ENCODE results near the gene PSMD10.

Gene PSMD10

DNA sequence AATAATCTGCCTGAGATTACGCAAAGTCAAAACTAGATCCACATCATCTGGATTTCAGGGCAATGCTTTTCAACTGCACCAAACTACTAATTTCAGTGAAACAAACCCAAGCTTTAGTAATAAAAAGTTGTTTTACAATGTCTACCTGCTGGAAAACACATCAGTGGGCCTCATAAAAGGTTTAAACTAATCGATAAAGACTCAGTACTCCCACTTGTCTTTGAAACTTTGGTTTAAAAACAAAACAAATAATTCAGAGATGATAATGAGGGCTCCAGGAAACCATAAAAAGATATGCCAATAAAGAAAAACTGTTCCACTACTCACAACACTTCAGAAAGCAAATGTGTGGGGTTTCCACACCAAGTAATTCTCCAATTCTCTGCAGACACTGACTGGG is 10.2 kb downstream of the PSMD10 start:
- no peak for DNase-seq (ENCODE audit: extremely low read depth in 1 of 2, low read depth in 1 of 2)

DNA sequence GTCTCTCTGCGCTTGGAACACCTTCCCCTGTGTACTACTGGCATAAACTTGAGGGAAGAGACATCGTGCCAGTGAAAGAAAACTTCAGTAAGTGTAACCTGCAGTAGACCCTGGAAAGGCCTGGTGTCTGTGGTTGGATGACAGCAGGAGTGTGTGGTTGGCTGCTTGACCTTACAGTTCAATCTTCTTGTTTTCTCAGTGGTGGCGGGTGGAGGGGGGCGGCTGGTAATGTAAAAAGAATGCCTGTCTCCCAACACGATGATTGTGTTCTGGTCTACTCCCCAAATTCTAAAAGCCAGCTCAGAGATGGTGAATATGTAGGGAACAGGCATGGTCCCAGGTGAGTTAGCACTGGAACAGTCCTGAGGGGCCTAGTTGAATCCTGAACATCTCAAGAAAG is 18.6 kb downstream of the PSMD10 start:
- no peak for DNase-seq (ENCODE audit: extremely low read depth in 1 of 2, low read depth in 1 of 2)

DNA sequence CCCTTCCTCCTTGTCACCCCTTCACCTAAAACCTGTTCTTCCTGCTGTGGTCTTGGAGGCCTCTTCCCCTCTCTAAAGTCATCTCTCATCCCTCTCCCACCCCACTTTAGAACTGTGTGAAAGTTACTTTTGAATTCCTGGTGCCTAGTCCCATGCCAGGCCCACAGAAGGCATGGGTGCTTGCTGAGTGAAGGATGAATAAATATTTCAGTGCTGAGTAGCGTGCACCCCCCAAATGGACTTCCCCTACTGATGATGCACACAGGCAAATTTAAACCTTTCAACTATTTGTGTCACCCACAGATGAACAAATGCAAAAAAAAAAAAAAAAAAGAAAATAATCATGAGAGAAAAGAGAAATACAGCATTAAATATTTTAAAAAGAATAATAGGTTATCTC is 19.8 kb downstream of the PSMD10 start:
- DNase-seq (ENCODE audit: extremely low read depth in 1 of 2, low read depth in 1 of 2): no peak

DNA sequence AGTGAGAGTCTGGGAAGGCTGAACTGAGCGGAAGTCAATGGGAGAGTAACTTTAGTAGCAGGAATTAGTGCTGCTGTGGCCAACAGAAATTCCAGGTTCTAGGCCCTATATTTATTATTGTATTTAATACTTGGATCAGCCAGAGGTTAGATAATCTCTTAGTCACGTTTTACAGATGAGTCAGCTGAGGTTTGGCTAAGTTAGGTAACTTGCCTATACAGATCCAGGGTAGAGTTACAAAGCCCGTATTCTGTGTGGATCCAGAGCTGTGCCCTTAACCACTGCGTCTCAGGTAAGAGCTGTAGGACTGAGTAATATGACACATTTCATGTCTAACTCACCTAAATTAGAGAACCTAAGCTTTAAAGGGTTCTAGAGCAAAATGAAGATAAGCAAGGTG is 20.5 kb downstream of the PSMD10 start:
- DNase-seq (ENCODE audit: extremely low read depth in 1 of 2, low read depth in 1 of 2): no peak

- DNase-seq (ENCODE audit: extremely low read depth in 1 of 2, low read depth in 1 of 2): no peak
Measured at GRCh38 chrX:108068121-108068520, 23.2 kb downstream of the PSMD10 start.

- DNase-seq (ENCODE audit: extremely low read depth in 1 of 2, low read depth in 1 of 2): no peak
Measured at GRCh38 chrX:108064613-108065012, 26.7 kb downstream of the PSMD10 start.

GRCh38 chrX:108064001-108064400 is 27.3 kb downstream of the PSMD10 start:
- no peak for DNase-seq (ENCODE audit: extremely low read depth in 1 of 2, low read depth in 1 of 2)

DNA sequence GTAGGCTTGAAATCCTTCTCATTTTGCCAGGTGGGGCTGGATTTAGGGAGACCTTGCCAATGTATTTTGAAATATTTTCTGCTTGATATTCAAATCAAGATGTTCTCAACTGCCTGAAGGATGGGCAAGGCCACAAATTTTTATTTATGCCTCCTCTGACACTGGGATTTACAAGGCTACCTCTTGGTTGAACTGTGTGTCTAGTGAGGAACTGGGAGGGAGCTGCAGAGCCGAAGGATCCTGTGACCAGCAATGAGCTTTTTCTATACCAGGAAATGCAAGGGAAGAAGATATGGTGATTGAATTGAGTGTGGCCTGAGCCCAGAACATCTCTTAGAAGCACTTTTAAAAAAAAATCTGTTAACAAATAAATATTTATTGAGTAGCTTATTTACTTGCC is 31.5 kb downstream of the PSMD10 start:
- no peak for DNase-seq (ENCODE audit: extremely low read depth in 1 of 2, low read depth in 1 of 2)

DNA sequence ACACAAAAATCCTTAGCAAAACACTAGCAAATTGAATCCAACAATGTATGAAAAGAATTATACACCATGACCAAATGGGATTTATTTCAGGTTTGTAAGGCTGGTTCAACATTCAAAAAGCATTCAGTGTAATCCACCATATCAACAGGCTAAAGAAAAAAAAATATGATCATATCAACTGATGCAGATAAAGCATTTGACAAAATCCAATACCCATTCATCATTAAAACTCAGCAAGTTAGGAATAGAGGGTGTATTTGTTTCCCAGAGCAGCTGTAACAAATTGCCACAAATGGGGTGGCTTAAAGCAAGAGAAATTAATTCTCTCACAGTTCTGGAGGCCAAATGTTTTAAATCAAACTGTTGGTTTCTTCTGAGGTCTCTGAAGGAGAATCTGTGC is 35.8 kb downstream of the PSMD10 start:
- no peak for DNase-seq (ENCODE audit: extremely low read depth in 1 of 2, low read depth in 1 of 2)

GRCh38 chrX:108053218-108053617 is 38.1 kb downstream of the PSMD10 start:
- DNase-seq (ENCODE audit: extremely low read depth in 1 of 2, low read depth in 1 of 2): no peak

GRCh38 chrX:108049649-108050048 is 41.7 kb downstream of the PSMD10 start:
- DNase-seq (ENCODE audit: extremely low read depth in 1 of 2, low read depth in 1 of 2): no peak

DNA sequence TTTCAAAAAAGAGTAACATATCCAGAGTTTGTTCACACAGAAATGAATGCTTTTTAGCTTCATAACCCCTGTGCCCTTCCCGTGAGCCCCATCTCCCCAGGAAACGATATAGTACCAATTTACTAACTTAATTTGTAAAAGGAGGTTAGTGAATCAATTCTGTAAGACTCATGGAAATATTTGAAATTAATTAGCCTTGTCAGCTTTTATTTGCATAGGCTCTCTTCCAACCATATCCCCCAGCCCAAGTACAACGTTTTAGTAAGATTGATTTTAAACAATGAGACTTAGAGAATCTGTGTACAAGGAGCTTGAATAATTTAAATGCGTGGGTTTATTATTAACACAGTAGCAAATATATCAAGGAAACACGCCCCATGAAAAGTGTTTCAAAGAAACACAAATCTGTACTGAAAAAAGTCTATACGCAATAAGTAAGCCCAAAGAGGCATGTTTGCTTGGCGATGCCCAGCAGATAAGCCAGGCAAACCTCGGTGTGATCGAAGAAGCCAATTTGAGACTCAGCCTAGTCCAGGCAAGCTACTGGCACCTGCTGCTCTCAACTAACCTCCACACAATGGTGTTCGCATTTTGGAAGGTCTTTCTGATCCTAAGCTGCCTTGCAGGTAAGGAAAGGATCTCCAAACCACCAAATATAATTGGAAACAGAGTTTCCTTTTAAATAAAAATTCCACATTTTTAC is 46.6 kb downstream of the PSMD10 start, which contains the start of gene VSIG1:
TSS of gene VSIG1 (plus strand) at position 512 of the 703 bp plus-strand sequence. CDS start at position 578, 66 bp downstream.
- DNase-seq (ENCODE audit: extremely low read depth in 1 of 2, low read depth in 1 of 2): no peak

- DNase-seq (ENCODE audit: extremely low read depth in 1 of 2, low read depth in 1 of 2): no peak
Measured at GRCh38 chrX:108036298-108036973, 54.9 kb downstream of the PSMD10 start.

DNA sequence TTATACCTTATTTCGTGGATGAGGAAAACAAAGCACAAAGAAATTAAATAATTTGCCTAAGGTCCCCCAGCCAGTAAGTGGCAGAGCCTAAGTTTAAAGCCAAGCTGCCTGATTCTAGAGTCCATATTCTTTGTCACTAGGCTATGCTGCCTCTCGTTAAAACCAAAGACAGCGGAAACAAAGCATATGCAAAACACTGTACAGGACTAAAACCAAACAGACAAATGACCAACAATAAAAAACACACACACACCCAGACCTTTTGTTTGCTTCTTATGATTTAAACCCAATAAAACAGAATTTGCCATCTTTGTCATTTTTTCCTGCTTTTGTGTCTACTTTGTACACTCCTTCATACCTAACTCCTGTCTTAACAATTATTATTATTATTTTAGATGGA is 56.6 kb downstream of the PSMD10 start:
- no peak for DNase-seq (ENCODE audit: extremely low read depth in 1 of 2, low read depth in 1 of 2)
